RWPE1 (cell line): ENCODE data around the gene KCNN3.

Experiments
- CTCF ChIA-PET: fragments of 350-600 bp; sonication (Branson Sonifier 250); formaldehyde crosslinking; extraction: SDS; loops from one replicate; lab custom pipeline; 2021; lab: Yijun Ruan, JAX
- POLR2A ChIA-PET: fragments of 400-600 bp; formaldehyde crosslinking; extraction: SDS; loops from one replicate; lab custom pipeline; 2020; ENCODE audit warnings: antibody characterized with exemption; ENCODE audit not compliant: low non-redundant PET; lab: Yijun Ruan, JAX
- DNase-seq: peaks from one replicate; pipeline ENCODE4 v3.0.0; 2012; ENCODE audit warnings: low spot score
- H3K27ac ChIP-seq: fragments of 450-650 bp; 2 replicates; pipeline ENCODE4 v1.5.1; 2017
- TF ChIP-seq, protein P1 (sequence below): fragments of 450-650 bp; conservative IDR thresholded peaks from 2 replicates; pipeline ENCODE4 v1.5.1; 2017; ENCODE audit warnings: low read depth, mild to moderate bottlenecking

KCNN3 gene

GRCh38 chr1:154788110-154788870 is 81.8 kb downstream of the KCNN3 start:
- ChIA-PET POLR2A (no interaction called here), CTCF (interaction anchor here (0.6 kb wide), 1 partner anchor 151 kb away, joined by 3 read pairs; no protein-coding TSS in a partner anchor)
- TF ChIP-seq, protein P1, sequence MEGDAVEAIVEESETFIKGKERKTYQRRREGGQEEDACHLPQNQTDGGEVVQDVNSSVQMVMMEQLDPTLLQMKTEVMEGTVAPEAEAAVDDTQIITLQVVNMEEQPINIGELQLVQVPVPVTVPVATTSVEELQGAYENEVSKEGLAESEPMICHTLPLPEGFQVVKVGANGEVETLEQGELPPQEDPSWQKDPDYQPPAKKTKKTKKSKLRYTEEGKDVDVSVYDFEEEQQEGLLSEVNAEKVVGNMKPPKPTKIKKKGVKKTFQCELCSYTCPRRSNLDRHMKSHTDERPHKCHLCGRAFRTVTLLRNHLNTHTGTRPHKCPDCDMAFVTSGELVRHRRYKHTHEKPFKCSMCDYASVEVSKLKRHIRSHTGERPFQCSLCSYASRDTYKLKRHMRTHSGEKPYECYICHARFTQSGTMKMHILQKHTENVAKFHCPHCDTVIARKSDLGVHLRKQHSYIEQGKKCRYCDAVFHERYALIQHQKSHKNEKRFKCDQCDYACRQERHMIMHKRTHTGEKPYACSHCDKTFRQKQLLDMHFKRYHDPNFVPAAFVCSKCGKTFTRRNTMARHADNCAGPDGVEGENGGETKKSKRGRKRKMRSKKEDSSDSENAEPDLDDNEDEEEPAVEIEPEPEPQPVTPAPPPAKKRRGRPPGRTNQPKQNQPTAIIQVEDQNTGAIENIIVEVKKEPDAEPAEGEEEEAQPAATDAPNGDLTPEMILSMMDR: no peak
- no peak overlapping the region for H3K27ac ChIP-seq
- DNase-seq: no peak

- no peak for DNase-seq
- CTCF ChIA-PET: no interaction called here
- TF ChIP-seq, protein P1: no peak
- POLR2A ChIA-PET: no interaction called here
- H3K27ac ChIP-seq: no peak overlapping the region
These were observed 83.1 kb downstream of the KCNN3 start for GRCh38 chr1:154786804-154787570.

DNA sequence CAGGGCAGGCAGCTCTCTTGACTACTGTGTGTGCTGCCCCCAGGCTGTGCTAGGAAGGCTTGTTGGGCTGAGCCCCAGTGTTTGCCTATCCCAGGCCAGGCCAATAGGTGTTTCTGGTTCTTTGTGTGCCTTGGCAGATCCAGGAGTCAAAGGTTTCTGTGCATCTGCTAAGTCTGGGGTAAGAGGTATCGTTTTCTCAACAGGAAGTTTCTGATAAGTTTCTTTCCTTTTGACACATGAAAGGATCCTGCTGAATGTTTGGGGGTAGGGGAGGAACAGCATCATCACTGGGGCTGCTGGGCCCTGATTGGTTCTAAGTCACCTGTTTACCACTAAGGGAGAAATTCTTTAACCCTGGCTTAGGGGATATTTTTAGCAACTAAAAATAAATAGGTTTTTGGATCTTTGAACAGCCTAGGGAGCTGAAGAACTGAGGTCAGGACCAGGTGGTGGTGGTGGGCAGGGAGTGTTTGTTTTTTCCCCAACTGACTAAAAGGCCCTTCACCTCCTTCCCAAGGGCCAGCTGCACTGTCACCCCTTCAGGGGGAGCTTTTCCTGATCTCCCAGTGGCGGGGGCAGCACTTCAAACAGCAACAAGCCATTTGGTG is 85.1 kb downstream of the KCNN3 start:
- POLR2A ChIA-PET: no interaction called here
- CTCF ChIA-PET: no interaction called here
- TF ChIP-seq, protein P1: no peak
- no peak overlapping the region for H3K27ac ChIP-seq
- DNase-seq: no peak

GRCh38 chr1:154784416-154784815 is 85.7 kb downstream of the KCNN3 start:
- TF ChIP-seq, protein P1: no peak
- ChIA-PET CTCF (no interaction called here), POLR2A (no interaction called here)
- H3K27ac ChIP-seq: no peak overlapping the region
- no peak for DNase-seq

DNA sequence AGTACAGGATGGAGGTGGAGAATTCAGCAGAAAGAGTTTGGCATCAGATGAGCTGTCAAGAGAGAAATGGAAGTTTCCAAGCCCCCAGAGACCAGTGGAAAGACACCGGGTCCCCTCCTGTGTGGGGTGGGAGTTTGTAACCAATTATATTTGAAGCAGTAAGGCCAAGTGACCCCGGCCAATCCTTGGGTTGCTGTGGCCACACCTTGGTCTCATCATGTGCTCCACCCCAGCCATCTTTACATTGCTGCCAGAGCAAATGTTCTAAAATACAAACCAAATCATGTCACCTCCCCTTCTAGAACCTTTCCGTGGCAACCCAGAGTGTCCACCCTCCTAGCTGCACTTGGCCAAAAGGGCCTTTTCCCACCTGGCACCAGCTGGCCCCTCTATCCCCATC is 86.1 kb downstream of the KCNN3 start:
- ChIA-PET POLR2A (no interaction called here), CTCF (interaction anchor here (0.5 kb wide), 1 partner anchor 24 kb away, joined by 3 read pairs; no protein-coding TSS in a partner anchor)

More for the DNA sequence above, 86.1 kb downstream of the KCNN3 start:
- no peak overlapping the region for H3K27ac ChIP-seq
- no peak for DNase-seq
- TF ChIP-seq, protein P1: no peak
